Psoas muscle (tissue), 8 donors: ENCODE results near the gene LPP. TPM values are rescaled to one million over a fixed set of nuclear protein-coding genes. Genes with fewer than 3 reads are reported as not detected.

Source experiments
- ATAC-seq, 4 donors: fragments of 200-7000 bp; cut with Tn5 transposase; one replicate each; pipeline ENCODE4 v1.9.1; 2020; ENCODE audit warnings: moderate library complexity in 3 of 4, mild to moderate bottlenecking in 2 of 4
- DNase-seq, 2 donors: peaks; one replicate each; pipeline ENCODE4 v3.0.0-alpha.2; 2020
- H3K27ac ChIP-seq: fragments of 200-600 bp; one replicate; pipeline ENCODE4 v1.8.0; 2022
- H3K27me3 ChIP-seq, 3 donors: fragments of 200-600 bp in 1 of 3; one replicate each; pipeline versions ENCODE4 v1.6.1 to v1.8.0; 2013 to 2022; ENCODE audit warnings: low read length in 2 of 3, mild to moderate bottlenecking in 2 of 3, moderate library complexity in 1 of 3; ENCODE audit not compliant: insufficient read depth in 3 of 3
- H3K36me3 ChIP-seq, 2 donors: fragments of 200-600 bp in 1 of 2; one replicate each; pipeline versions ENCODE4 v1.6.1 to v1.8.0; 2013 to 2022; ENCODE audit warnings: low read depth in 1 of 2, mild to moderate bottlenecking in 1 of 2, moderate library complexity in 1 of 2; ENCODE audit not compliant: insufficient read depth in 1 of 2
- H3K4me1 ChIP-seq: fragments of 200-600 bp; one replicate; pipeline ENCODE4 v1.8.0; 2022
- H3K4me3 ChIP-seq: fragments of 200-600 bp; one replicate; pipeline ENCODE4 v1.8.0; 2022; ENCODE audit warnings: mild to moderate bottlenecking
- H3K9me3 ChIP-seq: fragments of 200-600 bp; one replicate; pipeline ENCODE4 v1.8.0; 2022
- WGBS, 3 donors: extraction: QIAGEN DNeasy Blood & Tissue Kit; methylation state at CpG; one replicate each; pipeline versions ENCODE4 v1.1.6 to v1.1.7; 2013; 5-methylcytosine and 5-hydroxymethylcytosine counted together
- intact Hi-C, 2 donors: fragments of 100-400 bp; cut with DNase I; formaldehyde crosslinking; loops; one replicate each; pipeline versions ENCODE4 v1.11.0 to v1.14.2; 2022
- polyA plus RNA-seq, 3 donors: library from polyadenylated mRNA; stranded (reverse); fragments of 200-250 nt; gene quantifications; one replicate each; pipeline ENCODE4 v1.2.3, GENCODE V29; 2013
- total RNA-seq, 4 donors: library from RNA; stranded (reverse); fragmentation: NEBNext Ultra II Directional in 2 of 4; extraction: Animal tissue kit (Norgen Biotek cat#: 25700) in 2 of 4; gene quantifications; one replicate each; pipeline versions ENCODE4 v1.2.1 to v1.2.4, GENCODE V29; 2021 to 2023
- TF ChIP-seq, protein P1 (sequence below): fragments of 200-600 bp; IDR thresholded peaks from one replicate; pipeline ENCODE4 v1.8.0; 2022; ENCODE audit warnings: antibody characterized with exemption
- donor health status: healthy with polysubstance abuse.
- donor health status: DM: no; HTN: no; CAD: no; lungs with moderate emphysema.
- donor health status: Bipolar disorder and iron deficiency.
- donor health status: healthy.
- donor health status: DM: yes; HTN: yes; CAD: no.
- donor health status: DM: no; HTN: no; CAD: no.
- donor health status: DM: no; HTN: no; CAD: no.
- donor health status: DM: yes; HTN: yes; CAD: no.

The LPP gene
- total and polyA plus RNA-seq, 7 donors, result 2.6 to 80.3 (median 42.8) TPM

DNA sequence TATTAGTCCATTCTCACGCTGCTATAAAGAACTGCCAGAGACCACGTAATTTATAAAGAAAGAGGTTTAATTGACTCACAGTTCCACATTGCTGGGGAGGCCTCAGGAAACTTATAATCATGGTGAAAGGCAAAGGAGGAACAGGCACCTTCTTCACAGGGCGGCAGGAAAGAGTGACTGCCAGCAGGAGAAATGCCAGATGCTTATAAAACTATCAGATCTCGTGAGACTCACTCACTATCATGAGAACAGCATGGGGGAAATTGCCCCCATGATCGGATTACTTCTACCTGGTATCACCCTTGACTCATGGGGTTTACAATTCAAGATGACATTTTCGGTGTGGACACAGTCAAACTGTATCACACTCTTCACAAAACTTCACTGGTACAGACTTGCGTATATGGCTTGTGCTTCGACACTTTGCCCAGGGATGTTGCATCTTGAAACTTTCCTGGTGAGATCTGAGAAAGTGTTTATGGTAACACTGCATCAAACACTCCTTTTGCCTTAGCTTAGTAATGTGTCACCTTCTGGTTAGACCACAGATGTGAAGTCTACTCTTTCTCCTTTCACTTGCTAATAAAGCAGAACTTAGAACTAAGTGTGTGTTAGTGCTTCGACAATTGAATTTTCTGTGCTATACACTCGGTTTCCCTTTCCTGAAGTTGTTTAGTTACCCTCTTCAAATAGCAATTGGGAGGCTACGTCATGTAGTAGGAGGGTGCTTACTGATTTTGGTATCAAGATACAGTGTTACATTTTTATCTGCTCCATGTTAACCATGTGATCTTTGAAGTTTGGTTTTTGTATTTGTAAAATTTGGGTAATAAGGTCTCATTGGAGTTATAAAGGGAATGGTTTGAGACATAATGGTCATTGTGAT lies 185.7 kb downstream of the LPP start:
- TF ChIP-seq, protein P1, sequence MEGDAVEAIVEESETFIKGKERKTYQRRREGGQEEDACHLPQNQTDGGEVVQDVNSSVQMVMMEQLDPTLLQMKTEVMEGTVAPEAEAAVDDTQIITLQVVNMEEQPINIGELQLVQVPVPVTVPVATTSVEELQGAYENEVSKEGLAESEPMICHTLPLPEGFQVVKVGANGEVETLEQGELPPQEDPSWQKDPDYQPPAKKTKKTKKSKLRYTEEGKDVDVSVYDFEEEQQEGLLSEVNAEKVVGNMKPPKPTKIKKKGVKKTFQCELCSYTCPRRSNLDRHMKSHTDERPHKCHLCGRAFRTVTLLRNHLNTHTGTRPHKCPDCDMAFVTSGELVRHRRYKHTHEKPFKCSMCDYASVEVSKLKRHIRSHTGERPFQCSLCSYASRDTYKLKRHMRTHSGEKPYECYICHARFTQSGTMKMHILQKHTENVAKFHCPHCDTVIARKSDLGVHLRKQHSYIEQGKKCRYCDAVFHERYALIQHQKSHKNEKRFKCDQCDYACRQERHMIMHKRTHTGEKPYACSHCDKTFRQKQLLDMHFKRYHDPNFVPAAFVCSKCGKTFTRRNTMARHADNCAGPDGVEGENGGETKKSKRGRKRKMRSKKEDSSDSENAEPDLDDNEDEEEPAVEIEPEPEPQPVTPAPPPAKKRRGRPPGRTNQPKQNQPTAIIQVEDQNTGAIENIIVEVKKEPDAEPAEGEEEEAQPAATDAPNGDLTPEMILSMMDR, result no peak
- WGBS, 3 donors, result 69 to 84% (median 70%) methylated on average over 11 of the region's 11 CpGs
- intact Hi-C loops, result loop anchor here (5.0 to 10.0 kb wide), 3 partner anchors 42 to 375 kb away; partner anchors contain the start of gene LPP (in 1 of the 2)
- no peaks in the 10 kb centered on the region for H3K27me3 ChIP-seq
- no peaks in the 10 kb centered on the region for H3K36me3 ChIP-seq
- no peak overlapping the region for H3K4me3 ChIP-seq
- DNase-seq (no peak), ATAC-seq (peak in 3 of 4 donors; percentile 25 to 47 (median 26))
- peaks cover 9% of the 10 kb centered on the region for H3K9me3 ChIP-seq
- H3K4me1 ChIP-seq, result peaks cover 46% of the 10 kb centered on the region
- H3K27ac ChIP-seq, result peak overlapping the region; percentile 62

DNA sequence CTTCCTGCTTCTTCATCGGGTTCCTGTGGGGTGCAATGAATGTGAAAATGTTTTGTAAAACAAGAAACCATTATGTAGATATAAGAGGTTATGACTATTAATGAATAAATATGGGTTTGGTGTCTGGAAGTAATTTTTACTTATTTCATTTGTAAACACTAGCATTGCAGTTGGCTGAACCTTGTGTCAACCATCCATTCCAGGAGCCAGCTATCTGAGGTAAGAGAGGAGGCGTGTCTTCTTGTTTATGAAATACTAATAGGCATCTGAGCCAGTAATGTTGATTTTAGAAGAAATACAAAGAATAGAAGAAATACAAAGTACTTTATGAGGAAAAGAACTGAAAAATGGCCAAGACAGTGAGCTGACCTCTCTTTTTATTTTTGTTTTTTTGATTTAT lies 187.5 kb downstream of the LPP start:
- no peak for ATAC-seq
- peaks cover 57% of the 10 kb centered on the region for H3K4me1 ChIP-seq
- TF ChIP-seq, protein P1, result no peak

DNA sequence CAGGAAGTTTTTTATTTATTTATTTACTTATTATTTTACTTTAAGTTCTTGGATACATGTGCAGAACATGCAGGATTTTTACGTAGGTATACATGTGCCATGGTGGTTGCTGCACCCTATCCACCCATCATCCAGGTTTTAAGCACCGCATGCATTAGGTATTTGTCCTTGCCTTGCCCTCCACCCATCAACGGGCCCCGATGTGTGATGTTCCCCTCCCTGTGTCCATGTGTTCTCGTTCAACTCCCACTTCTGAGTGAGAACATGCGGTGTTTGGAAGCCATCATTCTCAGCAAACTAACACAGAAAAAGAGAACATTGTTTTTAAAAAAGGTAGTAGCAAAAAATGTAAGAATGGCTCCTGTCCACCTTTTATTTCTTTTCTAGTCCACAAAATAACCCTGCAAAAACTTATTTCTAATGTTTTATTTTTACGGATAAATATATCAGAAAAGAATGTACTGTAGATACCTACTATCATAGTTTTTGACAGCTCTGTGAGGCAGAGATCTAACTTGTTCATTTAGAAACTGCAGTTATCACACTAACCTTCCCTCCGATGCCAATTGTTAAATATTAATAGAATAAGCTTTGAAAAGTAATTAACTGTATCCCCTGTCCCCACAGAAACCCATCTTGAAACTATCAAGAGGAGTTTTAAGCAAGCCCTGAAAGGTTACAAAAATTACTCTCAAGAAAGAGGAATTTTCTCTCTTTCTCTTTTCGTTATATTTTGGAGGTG lies 189.2 kb downstream of the LPP start:
- peak overlapping the region; percentile 45 for H3K4me3 ChIP-seq
- ATAC-seq (peak in 1 of 4 donors; percentile 20), DNase-seq (no peak)
- TF ChIP-seq, protein P1, result no peak
- peaks cover 54% of the 10 kb centered on the region for H3K4me1 ChIP-seq
- 58 to 71% (median 64%) methylated on average over 9 of the region's 9 CpGs for WGBS, 3 donors
- no peaks in the 10 kb centered on the region for H3K9me3 ChIP-seq
- H3K36me3 ChIP-seq, result no peaks in the 10 kb centered on the region
- peak overlapping the region; percentile 91 for H3K27ac ChIP-seq
- intact Hi-C loops, result loop anchor here in 1 of 2 donors (10.0 kb wide), 2 partner anchors 188 to 378 kb away; partner anchors contain the start of gene LPP
- H3K27me3 ChIP-seq, result no peaks in the 10 kb centered on the region

More for the DNA sequence above, 187.5 kb downstream of the LPP start:
- no peak for DNase-seq
- Histone ChIP-seq H3K27ac (peak overlapping the region; percentile 3), H3K4me3 (no peak overlapping the region), H3K9me3 (no peaks in the 10 kb centered on the region), H3K27me3 (no peaks in the 10 kb centered on the region), H3K36me3 (no peaks in the 10 kb centered on the region)
- intact Hi-C loops, result loop anchor here in 1 of 2 donors (10.0 kb wide), 2 partner anchors 187 to 377 kb away; partner anchors contain the start of gene LPP
- 81 to 86% (median 85%) methylated on average over 2 of the region's 2 CpGs for WGBS, 3 donors

DNA sequence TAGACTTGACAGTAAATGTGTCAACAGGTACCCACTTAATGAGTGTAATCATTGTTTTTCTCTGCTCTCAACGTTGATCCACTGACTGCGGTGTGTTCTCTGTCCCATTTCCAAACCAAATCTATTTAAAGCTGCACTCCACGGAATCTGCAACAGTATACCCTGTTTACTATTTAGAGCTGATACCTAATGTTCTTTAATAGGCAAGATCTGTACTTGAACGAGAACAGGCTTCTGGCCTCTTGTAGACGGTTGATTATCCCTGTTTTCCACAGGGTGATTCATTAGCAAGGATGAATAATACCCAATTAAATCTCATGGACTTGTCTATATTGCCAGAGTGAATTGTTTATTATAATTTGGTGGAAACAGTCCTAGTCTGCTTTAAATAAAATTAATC lies 189.9 kb downstream of the LPP start:
- DNase-seq (no peak), ATAC-seq (peak; percentile 92 to 94 (median 93))
- Histone ChIP-seq H3K4me1 (peaks cover 55% of the 10 kb centered on the region), H3K27ac (peak overlapping the region; percentile 91), H3K4me3 (peak overlapping the region; percentile 45), H3K9me3 (no peaks in the 10 kb centered on the region), H3K27me3 (no peaks in the 10 kb centered on the region), H3K36me3 (no peaks in the 10 kb centered on the region)
- intact Hi-C loops, result loop anchor here in 1 of 2 donors (2.0 to 10.0 kb wide), 3 partner anchors 53 to 379 kb away; partner anchors contain the start of gene LPP
- TF ChIP-seq, protein P1, result no peak
- 22 to 44% (median 24%) methylated on average over 5 of the region's 5 CpGs for WGBS, 3 donors
